B cell (primary cell): ENCODE measurements around the gene KCNQ1OT1. TPM values are rescaled to one million over a fixed set of nuclear protein-coding genes. Genes with fewer than 3 reads are reported as not detected.

Source experiments
- ATAC-seq: fragments of 200-7000 bp; cut with Tn5 transposase; one replicate; pipeline ENCODE4 v1.10.0; 2021; ENCODE audit warnings: low read depth, mild to moderate bottlenecking, moderate number of reproducible peaks, moderate library complexity
- CTCF ChIA-PET: fragments of 350-600 bp; sonication (Branson Sonifier 250); formaldehyde crosslinking; loops from one replicate; lab custom pipeline; 2021; ENCODE audit warnings: antibody characterized with exemption, inconsistent platforms; lab: Charles Lee
- POLR2A ChIA-PET: fragments of 350-600 bp; sonication (Branson Sonifier 250); formaldehyde crosslinking; loops from one replicate; lab custom pipeline; 2021; ENCODE audit warnings: antibody characterized with exemption; lab: Charles Lee
- DNase-seq: peaks from one replicate; pipeline ENCODE4 v3.0.0; 2013
- H2AFZ ChIP-seq: 2 replicates; pipeline ENCODE4 v1.6.1; 2012; ENCODE audit warnings: mild to moderate bottlenecking, low read depth, low read length; ENCODE audit not compliant: insufficient read depth, poor library complexity, severe bottlenecking
- H3K27ac ChIP-seq, 2 donors: 1 replicate in 1 of 2; 2 replicates in 1 of 2; pipeline ENCODE4 v1.5.1; 2012 to 2013; ENCODE audit warnings: low read length in 2 of 2, mild to moderate bottlenecking in 2 of 2, moderate library complexity in 1 of 2
- H3K27me3 ChIP-seq, 4 experiments: fragments of 200-600 bp in 1 of 4; sonication (generic) in 1 of 4; replicated peaks in 1 of 4; 1 replicate in 2 of 4; 2 replicates in 2 of 4; pipeline versions ENCODE4 v1.6.1 to v1.7.0; 2013 to 2016; ENCODE audit warnings: low read length in 3 of 4, mild to moderate bottlenecking in 2 of 4, mixed read lengths in 1 of 4, moderate library complexity in 1 of 4; ENCODE audit not compliant: insufficient read depth in 4 of 4, control insufficient read depth in 3 of 4; ENCODE audit errors: control extremely low read depth in 1 of 4
- H3K36me3 ChIP-seq, 2 experiments: replicated peaks in 1 of 2; 1 replicate in 1 of 2; 2 replicates in 1 of 2; pipeline versions ENCODE4 v1.6.1 to v1.7.1; 2013; ENCODE audit warnings: low read length in 1 of 2; ENCODE audit not compliant: insufficient read depth in 2 of 2, control insufficient read depth in 1 of 2; ENCODE audit errors: control extremely low read depth in 1 of 2, extremely low read depth in 1 of 2
- H3K4me1 ChIP-seq, 2 donors: fragments of 200-600 bp in 1 of 2; sonication (generic) in 1 of 2; 1 replicate in 1 of 2; 2 replicates in 1 of 2; pipeline versions ENCODE4 v1.5.1 to v1.6.1; 2013 to 2017; ENCODE audit warnings: low read length in 2 of 2; ENCODE audit not compliant: control insufficient read depth in 2 of 2, insufficient read depth in 2 of 2
- H3K4me2 ChIP-seq: replicated peaks from 2 replicates; pipeline ENCODE3; 2012; ENCODE audit warnings: mild to moderate bottlenecking, low read depth, low read length; ENCODE audit not compliant: poor library complexity, severe bottlenecking
- H3K4me3 ChIP-seq, 5 experiments: fragments of 200-600 bp in 1 of 5; sonication (generic) in 1 of 5; 1 replicate in 3 of 5; 2 replicates in 2 of 5; pipeline versions ENCODE4 v1.5.1 to v1.7.0; 2011 to 2016; ENCODE audit warnings: low read length in 4 of 5, mild to moderate bottlenecking in 4 of 5, low read depth in 2 of 5, control low read depth in 1 of 5, moderate library complexity in 1 of 5; ENCODE audit not compliant: insufficient read depth in 1 of 5; ENCODE audit errors: control extremely low read depth in 1 of 5, extremely low read depth in 1 of 5
- H3K79me2 ChIP-seq: fragments of 200-600 bp; sonication (generic); one replicate; pipeline ENCODE4 v1.6.0; 2016; ENCODE audit warnings: low read length; ENCODE audit not compliant: control insufficient read depth, insufficient read depth
- H3K9ac ChIP-seq: fragments of 200-600 bp; sonication (generic); 2 replicates; pipeline ENCODE4 v1.6.1; 2017; ENCODE audit warnings: mild to moderate bottlenecking, low read length, moderate library complexity
- H3K9me3 ChIP-seq, 3 donors: one replicate each; pipeline versions ENCODE4 v1.6.1 to v1.7.1; 2013; ENCODE audit warnings: low read length in 2 of 3; ENCODE audit not compliant: control insufficient read depth in 2 of 3, insufficient read depth in 1 of 3; ENCODE audit errors: control extremely low read depth in 1 of 3
- H4K20me1 ChIP-seq: 2 replicates; pipeline ENCODE4 v1.6.0; 2012; ENCODE audit warnings: mild to moderate bottlenecking, low read length; ENCODE audit not compliant: insufficient read depth, control insufficient read depth, poor library complexity, severe bottlenecking
- H3K27ac Mint-ChIP-seq: one replicate; pipeline ENCODE4 v1.8.0; 2021; ENCODE audit warnings: mixed read lengths
- H3K27me3 Mint-ChIP-seq: one replicate; pipeline ENCODE4 v1.8.0; 2021; ENCODE audit warnings: mixed read lengths
- H3K4me1 Mint-ChIP-seq: one replicate; pipeline ENCODE4 v1.8.0; 2021; ENCODE audit warnings: mixed read lengths
- H3K4me3 Mint-ChIP-seq: one replicate; pipeline ENCODE4 v1.8.0; 2021; ENCODE audit warnings: mixed read lengths
- H3K9me3 Mint-ChIP-seq: one replicate; pipeline ENCODE4 v1.8.0; 2022; ENCODE audit warnings: mixed read lengths; ENCODE audit not compliant: insufficient read depth
- EZH2 ChIP-seq: IDR thresholded peaks from 2 replicates; pipeline ENCODE4 v1.6.1; 2012; ENCODE audit warnings: borderline replicate concordance, low read depth, mild to moderate bottlenecking, moderate library complexity, low read length; ENCODE audit not compliant: insufficient read depth, poor library complexity, severe bottlenecking
- WGBS: methylation state at CpG from one replicate; pipeline ENCODE4 v1.1.5; 2013; ENCODE audit warnings: missing lambda C conversion rate; ENCODE audit not compliant: insufficient coverage; 5-methylcytosine and 5-hydroxymethylcytosine counted together
- intact Hi-C: fragments of 100-400 bp; cut with micrococcal nuclease; formaldehyde crosslinking; loops from one replicate; pipeline ENCODE4 v1.10.0; 2022
- polyA plus RNA-seq: library from polyadenylated mRNA; depleted of rRNA; stranded (reverse); fragments of >200 nt; gene quantifications from 2 replicates; pipeline ENCODE4 v1.2.3, GENCODE V29; 2012
- total RNA-seq, 2 donors: library from RNA; stranded (reverse); fragments of 120-200 nt in 1 of 2; gene quantifications; 1 replicate in 1 of 2; 2 replicates in 1 of 2; pipeline versions ENCODE4 v1.2.3 to v1.2.4, GENCODE V29; 2013 to 2022
- TF ChIP-seq, protein P1 (sequence below): fragments of 200-600 bp; IDR thresholded peaks from one replicate; pipeline ENCODE4 v1.8.0; 2022; ENCODE audit warnings: antibody characterized with exemption, mild to moderate bottlenecking

The KCNQ1OT1 gene
- total and polyA plus RNA-seq, 2 donors (not counting 1 experiment from before 2014, with no cell fraction given) = 0.03 to 0.89 TPM

DNA sequence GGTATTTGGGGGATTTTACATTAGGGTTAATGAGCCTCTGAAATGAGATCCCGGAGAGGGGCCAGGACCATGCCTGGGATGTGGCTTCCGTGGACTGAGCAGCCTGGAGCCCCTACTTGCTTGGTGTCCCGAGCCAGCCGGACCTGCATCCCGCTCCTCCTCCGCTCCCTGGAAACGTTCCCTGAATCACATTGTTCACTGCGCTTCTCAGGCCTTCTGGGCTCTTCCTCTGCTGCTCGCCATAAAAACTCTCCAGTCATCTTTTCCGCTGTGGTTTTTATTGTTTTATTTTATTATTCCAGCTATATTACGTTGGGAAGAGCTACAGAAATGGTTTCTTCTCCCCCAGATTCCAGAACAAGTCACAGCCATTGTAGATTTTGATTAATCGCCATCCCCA is 13.3 kb upstream of the KCNQ1OT1 start:
- no peak for DNase-seq
- no peaks in the 10 kb centered on the region for H3K79me2 ChIP-seq
- Mint-ChIP-seq H3K27ac (no peak overlapping the region), H3K27me3 (no peaks in the 10 kb centered on the region), H3K4me1 (no peaks in the 10 kb centered on the region), H3K4me3 (no peak overlapping the region), H3K9me3 (no peaks in the 10 kb centered on the region)
- H3K4me1 ChIP-seq = no peaks in the 10 kb centered on the region
- no peak overlapping the region for H3K9ac ChIP-seq
- TF ChIP-seq EZH2 = no peak
- TF ChIP-seq, protein P1, sequence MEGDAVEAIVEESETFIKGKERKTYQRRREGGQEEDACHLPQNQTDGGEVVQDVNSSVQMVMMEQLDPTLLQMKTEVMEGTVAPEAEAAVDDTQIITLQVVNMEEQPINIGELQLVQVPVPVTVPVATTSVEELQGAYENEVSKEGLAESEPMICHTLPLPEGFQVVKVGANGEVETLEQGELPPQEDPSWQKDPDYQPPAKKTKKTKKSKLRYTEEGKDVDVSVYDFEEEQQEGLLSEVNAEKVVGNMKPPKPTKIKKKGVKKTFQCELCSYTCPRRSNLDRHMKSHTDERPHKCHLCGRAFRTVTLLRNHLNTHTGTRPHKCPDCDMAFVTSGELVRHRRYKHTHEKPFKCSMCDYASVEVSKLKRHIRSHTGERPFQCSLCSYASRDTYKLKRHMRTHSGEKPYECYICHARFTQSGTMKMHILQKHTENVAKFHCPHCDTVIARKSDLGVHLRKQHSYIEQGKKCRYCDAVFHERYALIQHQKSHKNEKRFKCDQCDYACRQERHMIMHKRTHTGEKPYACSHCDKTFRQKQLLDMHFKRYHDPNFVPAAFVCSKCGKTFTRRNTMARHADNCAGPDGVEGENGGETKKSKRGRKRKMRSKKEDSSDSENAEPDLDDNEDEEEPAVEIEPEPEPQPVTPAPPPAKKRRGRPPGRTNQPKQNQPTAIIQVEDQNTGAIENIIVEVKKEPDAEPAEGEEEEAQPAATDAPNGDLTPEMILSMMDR = no peak
- no peak overlapping the region for H3K4me2 ChIP-seq
- no peak overlapping the region for H3K4me3 ChIP-seq
- ChIA-PET POLR2A (no interaction called here), CTCF (no interaction called here)
- H3K27me3 ChIP-seq = peaks cover 0 to 2% (median 0%) of the 10 kb centered on the region in 4 experiments
- ATAC-seq = no peak
- no peak overlapping the region for H3K27ac ChIP-seq
- 95% methylated on average over 6 of the region's 12 CpGs for WGBS
- H3K9me3 ChIP-seq = peaks cover 2 to 11% (median 2%) of the 10 kb centered on the region in 3 donors
- peaks cover 0 to 3% of the 10 kb centered on the region in 2 experiments for H3K36me3 ChIP-seq
- no peaks in the 10 kb centered on the region for H4K20me1 ChIP-seq
- intact Hi-C loops = no loop called here
- no peak overlapping the region for H2AFZ ChIP-seq

DNA sequence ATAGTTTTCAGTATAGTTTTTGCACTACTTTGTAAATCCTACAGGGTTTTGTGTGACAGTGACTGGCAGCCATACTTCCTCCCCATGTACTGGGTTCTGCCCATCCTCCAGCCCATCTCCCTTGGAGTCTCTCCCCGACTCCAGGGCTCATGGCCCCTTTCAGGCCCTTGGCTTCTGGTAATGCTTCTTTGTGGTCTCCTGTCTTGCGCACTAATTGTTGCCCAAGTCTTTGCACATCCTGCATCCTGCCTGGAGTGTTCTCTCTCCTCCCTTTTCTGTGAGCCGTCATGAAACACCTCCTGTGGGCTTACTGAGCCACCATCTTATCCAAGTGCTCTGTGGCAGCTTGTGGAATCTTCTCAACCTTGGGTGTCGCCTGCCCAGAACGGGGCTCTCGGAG is 11.4 kb upstream of the KCNQ1OT1 start:
- H3K27me3 ChIP-seq = peaks cover 0 to 2% (median 0%) of the 10 kb centered on the region in 4 experiments
- no peak for TF ChIP-seq EZH2
- TF ChIP-seq, protein P1 = no peak
- Mint-ChIP-seq H3K9me3 (no peaks in the 10 kb centered on the region), H3K4me1 (no peaks in the 10 kb centered on the region), H3K4me3 (no peak overlapping the region), H3K27ac (no peak overlapping the region), H3K27me3 (no peaks in the 10 kb centered on the region)
- WGBS = 99% methylated on average over 5 of the region's 6 CpGs
- POLR2A ChIA-PET = no interaction called here
- DNase-seq (no peak), ATAC-seq (no peak)
- CTCF ChIA-PET = no interaction called here
- no peak overlapping the region for H3K4me2 ChIP-seq
- H3K9ac ChIP-seq = no peak overlapping the region
- H3K27ac ChIP-seq = no peak overlapping the region
- no peaks in the 10 kb centered on the region for H3K4me1 ChIP-seq
- H2AFZ ChIP-seq = no peak overlapping the region
- peaks cover 2 to 14% (median 3%) of the 10 kb centered on the region in 3 donors for H3K9me3 ChIP-seq
- no peak overlapping the region for H3K4me3 ChIP-seq
- peaks cover 0 to 3% of the 10 kb centered on the region in 2 experiments for H3K36me3 ChIP-seq
- intact Hi-C loops = no loop called here
- H3K79me2 ChIP-seq = no peaks in the 10 kb centered on the region
- no peaks in the 10 kb centered on the region for H4K20me1 ChIP-seq
